A549 (cell line): ENCODE measurements around the gene DIAPH1. TPM values are rescaled to one million over a fixed set of nuclear protein-coding genes. Genes with fewer than 3 reads are reported as not detected.

ENCODE experiments used
- ATAC-seq, 2 experiments: fragments of 200-7000 bp in 1 of 2; fragments of >200 bp in 1 of 2; cut with Nextera tagmentation in 1 of 2; cut with Tn5 transposase in 1 of 2; 3 replicates each; pipeline versions ENCODE4 v1.8.0 to v1.9.1; 2018 to 2020; ENCODE audit warnings: mild to moderate bottlenecking in 1 of 2, moderate library complexity in 1 of 2
- CTCF ChIA-PET: fragments of 300-600 bp; sonication (Branson Sonifier 250); formaldehyde crosslinking; extraction: SDS; loops from one replicate; lab custom pipeline; 2021; ENCODE audit warnings: antibody characterized with exemption, inconsistent platforms; lab: Yijun Ruan, JAX
- POLR2A ChIA-PET: fragments of 350-600 bp; formaldehyde crosslinking; extraction: SDS; loops from one replicate; lab custom pipeline; 2021; ENCODE audit warnings: antibody characterized with exemption, inconsistent platforms; lab: Yijun Ruan, JAX
- DNase-seq, 2 experiments: peaks; one replicate each; pipeline versions ENCODE4 v3.0.0 to v3.0.0-alpha.2; 2011 to 2016; ENCODE audit warnings: low read depth in 1 of 2, low spot score in 1 of 2
- FAIRE-seq: peaks from 2 replicates; lab custom pipeline; 2011; peaks lifted over from hg19 to GRCh38; lab: Jason Lieb, UNC
- H3K27ac ChIP-seq, 2 experiments: fragments of >200 bp; sonication (Bioruptor Twin); formaldehyde crosslinking; 3 replicates each; pipeline ENCODE4 v1.5.1; 2016 to 2017
- H3K4me1 ChIP-seq: fragments of >200 bp; sonication (Bioruptor Twin); formaldehyde crosslinking; 3 replicates; pipeline ENCODE4 v1.6.1; 2016
- H3K4me2 ChIP-seq: fragments of >200 bp; sonication (Bioruptor Twin); formaldehyde crosslinking; 3 replicates; pipeline ENCODE4 v1.6.1; 2016
- H3K4me3 ChIP-seq: fragments of >200 bp; sonication (Bioruptor Twin); formaldehyde crosslinking; 3 replicates; pipeline ENCODE4 v1.5.1; 2016
- H3K9me3 ChIP-seq: fragments of >200 bp; sonication (Bioruptor Twin); formaldehyde crosslinking; 3 replicates; pipeline ENCODE4 v1.6.1; 2016
- CBX2 ChIP-seq: fragments of 200-600 bp; sonication (generic); IDR thresholded peaks from 2 replicates; pipeline ENCODE4 v1.6.1; 2016; ENCODE audit warnings: low read depth, mild to moderate bottlenecking, borderline replicate concordance
- CHD2 ChIP-seq: fragments of 150-350 bp; IDR thresholded peaks from 2 replicates; pipeline ENCODE4 v1.6.1; 2014; ENCODE audit warnings: low read length; ENCODE audit not compliant: partially characterized antibody
- CHD4 ChIP-seq: fragments of 200-600 bp; sonication (generic); IDR thresholded peaks from 2 replicates; pipeline ENCODE4 v1.6.1; 2016; ENCODE audit warnings: antibody characterized with exemption, mild to moderate bottlenecking, borderline replicate concordance
- E2F6 ChIP-seq: IDR thresholded peaks from 2 replicates; pipeline ENCODE4 v1.6.1; 2012; ENCODE audit warnings: low read depth, borderline replicate concordance
- EHMT2 ChIP-seq: fragments of 200-600 bp; sonication (generic); IDR thresholded peaks from 2 replicates; pipeline ENCODE4 v1.6.1; 2016; ENCODE audit warnings: antibody characterized with exemption, low read depth, mild to moderate bottlenecking, moderate library complexity
- EP300 ChIP-seq, 2 experiments: fragments of >200 bp; sonication (Bioruptor Twin); formaldehyde crosslinking; IDR thresholded peaks; 2 replicates in 1 of 2; 3 replicates in 1 of 2; pipeline ENCODE4 v1.6.1; 2016 to 2017
- FOSL2 ChIP-seq, 2 experiments: fragments of 450-650 bp in 1 of 2; fragments of >200 bp in 1 of 2; sonication (Bioruptor Twin) in 1 of 2; formaldehyde crosslinking; IDR thresholded peaks; 2 replicates each; pipeline versions ENCODE4 v1.5.0 to v1.6.1; 2016 to 2020; ENCODE audit warnings: mild to moderate bottlenecking in 1 of 2, moderate library complexity in 1 of 2
- GATA3 ChIP-seq: IDR thresholded peaks from 2 replicates; pipeline ENCODE4 v1.6.1; 2012; ENCODE audit warnings: borderline replicate concordance
- HMGXB4 ChIP-seq: fragments of 250-450 bp; sonication (Bioruptor Pico); IDR thresholded peaks from 2 replicates; pipeline ENCODE4 v1.5.0; 2021; ENCODE audit warnings: mild to moderate bottlenecking, moderate library complexity, borderline replicate concordance
- MAX ChIP-seq: IDR thresholded peaks from 2 replicates; pipeline ENCODE4 v1.6.1; 2012
- MAZ ChIP-seq: fragments of 150-350 bp; IDR thresholded peaks from 2 replicates; pipeline ENCODE4 v1.6.1; 2014; ENCODE audit warnings: antibody characterized with exemption, low read depth, low read length, borderline replicate concordance
- NR3C1 ChIP-seq: fragments of >200 bp; sonication (Bioruptor Twin); formaldehyde crosslinking; IDR thresholded peaks from 3 replicates; pipeline ENCODE4 v1.6.1; 2017
- POLR2AphosphoS2 ChIP-seq: conservative IDR thresholded peaks from 2 replicates; pipeline ENCODE4 v1.6.1; 2012; ENCODE audit warnings: low read length, improper control_type of control experiment, inconsistent platforms
- RARB ChIP-seq: fragments of 250-450 bp; sonication (Bioruptor Pico); IDR thresholded peaks from 2 replicates; pipeline ENCODE4 v1.8.0; 2021; ENCODE audit warnings: mild to moderate bottlenecking, moderate library complexity
- RCOR1 ChIP-seq: fragments of 150-350 bp; IDR thresholded peaks from 2 replicates; pipeline ENCODE4 v1.6.1; 2014; ENCODE audit warnings: antibody characterized with exemption, low read length, low read depth
- SMC3 ChIP-seq: fragments of >200 bp; sonication (Bioruptor Twin); formaldehyde crosslinking; IDR thresholded peaks from 3 replicates; pipeline ENCODE4 v1.6.1; 2018; ENCODE audit warnings: inconsistent platforms
- ZC3H11A ChIP-seq: fragments of 450-650 bp; IDR thresholded peaks from 2 replicates; pipeline ENCODE4 v1.6.1; 2014; ENCODE audit warnings: antibody characterized with exemption, mild to moderate bottlenecking
- ZFP36 ChIP-seq: fragments of 450-650 bp; IDR thresholded peaks from 2 replicates; pipeline ENCODE4 v1.6.1; 2014; ENCODE audit warnings: borderline replicate concordance; ENCODE audit not compliant: partially characterized antibody
- WGBS: methylation state at CpG from one replicate; pipeline ENCODE4 v1.1.6; 2017; ENCODE audit errors: missing lambda C conversion rate; 5-methylcytosine and 5-hydroxymethylcytosine counted together
- polyA plus RNA-seq, 4 experiments: library from polyadenylated mRNA; depleted of rRNA in 3 of 4; stranded (reverse); fragments of >200 nt; fragmentation: RNase III in 1 of 4; extraction: RNeasy Plus Mini Kit Qiagen cat#74134 plus additional on column Dnase treatment in 1 of 4; gene quantifications; 2 replicates in 3 of 4; 3 replicates in 1 of 4; pipeline ENCODE4 v1.2.3, GENCODE V29; 2011 to 2017

Gene DIAPH1
- polyA plus RNA-seq, 2 of the 4 experiments (the other 2 are of a cell fraction) = 53.4 to 59.8 TPM

GRCh38 chr5:141495453-141495811 lies 123.4 kb downstream of the DIAPH1 start:
- no peaks in the 10 kb centered on the region for H3K9me3 ChIP-seq
- POLR2A ChIA-PET = no interaction called here
- no peak overlapping the region for H3K27ac ChIP-seq
- H3K4me3 ChIP-seq = no peak overlapping the region
- TF ChIP-seq RCOR1 (no peak), CBX2 (no peak), HMGXB4 (no peak)
- CTCF ChIA-PET = interaction anchor here (1.0 to 3.9 kb wide), 2 partner anchors 29 to 146 kb away, joined by 3 to 15 read pairs; partner anchors contain the start of gene PCDHGB1
- FAIRE-seq (no peak), ATAC-seq (no peak), DNase-seq (no peak)
- no peaks in the 10 kb centered on the region for H3K4me1 ChIP-seq
- 77% methylated on average over 8 of the region's 8 CpGs for WGBS
- no peak overlapping the region for H3K4me2 ChIP-seq

GRCh38 chr5:141494761-141495452 lies 123.9 kb downstream of the DIAPH1 start:
- Histone ChIP-seq H3K4me1 (no peaks in the 10 kb centered on the region), H3K9me3 (no peaks in the 10 kb centered on the region), H3K4me3 (no peak overlapping the region), H3K4me2 (no peak overlapping the region), H3K27ac (no peak overlapping the region)
- POLR2A ChIA-PET = no interaction called here
- CTCF ChIA-PET = interaction anchor here (3.9 kb wide), 1 partner anchor 29 kb away, joined by 15 read pairs; no protein-coding TSS in a partner anchor
- ATAC-seq (no peak), FAIRE-seq (no peak), DNase-seq (no peak)
- WGBS = 46% methylated on average over 22 of the region's 22 CpGs
- TF ChIP-seq EHMT2 = no peak
- no peak for TF ChIP-seq RARB
- TF ChIP-seq NR3C1 = no peak

GRCh38 chr5:141493500-141494422 lies 125.0 kb downstream of the DIAPH1 start:
- no peak for DNase-seq
- H3K9me3 ChIP-seq = no peaks in the 10 kb centered on the region
- H3K4me3 ChIP-seq = no peak overlapping the region
- TF ChIP-seq ZC3H11A (no peak), EP300 (IDR thresholded peaks at IDR 0.05) (no peak), SMC3 (no peak), CHD4 (no peak), NR3C1 (no peak), RARB (no peak), POLR2AphosphoS2 (no peak), MAZ (no peak), CHD2 (no peak)
- TF ChIP-seq, all 56 proteins: peak for 0
- no peak overlapping the region for H3K27ac ChIP-seq
- no peak overlapping the region for H3K4me2 ChIP-seq
- no peak for FAIRE-seq
- peak in 1 of 2 experiments; percentile 35; a peak in 2 of 6 replicates for ATAC-seq
- ChIA-PET CTCF (interaction anchor here (0.8 to 3.9 kb wide), 5 partner anchors 16 to 111 kb away, joined by 3 to 16 read pairs (median 6); partner anchors contain the start of gene PCDHGA7), POLR2A (no interaction called here)
- no peaks in the 10 kb centered on the region for H3K4me1 ChIP-seq
- WGBS = 56% methylated on average over 10 of the region's 10 CpGs

- Histone ChIP-seq H3K9me3 (no peaks in the 10 kb centered on the region), H3K4me1 (no peaks in the 10 kb centered on the region)
- POLR2A ChIA-PET = no interaction called here
- TF ChIP-seq FOSL2 (IDR thresholded peaks at IDR 0.05) (no peak), FOSL2 (CRISPR knock-in tag; IDR thresholded peaks at IDR 0.05) (no peak), MAZ (no peak), POLR2AphosphoS2 (no peak), RCOR1 (no peak), E2F6 (no peak), ZFP36 (no peak), CHD2 (no peak), GATA3 (no peak), MAX (no peak)
- TF ChIP-seq, all 56 proteins: peak for 0
- Histone ChIP-seq H3K4me2 (no peak overlapping the region), H3K27ac (no peak overlapping the region), H3K4me3 (no peak overlapping the region)
- WGBS = 84% methylated on average over 36 of the region's 68 CpGs
- no peak for DNase-seq
- no peak for ATAC-seq
- FAIRE-seq = no peak
- CTCF ChIA-PET = interaction anchor here (0.7 to 3.0 kb wide), 5 partner anchors 21 to 109 kb away, joined by 3 to 16 read pairs (median 3); partner anchors contain the start of gene PCDHGA7
Observed at GRCh38 chr5:141492168-141492885, 126.5 kb downstream of the DIAPH1 start.
